OCI-LY3 (cell line): ENCODE measurements around the gene OSTN.

Experiments used
- H2AFZ ChIP-seq: fragments of 200-600, 300-600 bp; shearing (Covaris generic); 2 replicates; pipeline ENCODE4 v1.6.0; 2014; ENCODE audit warnings: antibody characterized with exemption, low read depth, low read length
- H3K27ac ChIP-seq: fragments of 200-600, 300-600 bp; sonication (generic); 2 replicates; pipeline ENCODE4 v1.5.1; 2014; ENCODE audit warnings: mild to moderate bottlenecking, low read length, moderate library complexity, mixed read lengths
- H3K27me3 ChIP-seq: fragments of 200-600, 300-600 bp; sonication (generic); 2 replicates; pipeline ENCODE4 v1.6.1; 2014; ENCODE audit warnings: low read depth, low read length, mixed read lengths
- H3K36me3 ChIP-seq: fragments of 200-600, 300-600 bp; sonication (generic); replicated peaks from 2 replicates; pipeline ENCODE3; 2014; ENCODE audit warnings: low read depth, low read length, mixed read lengths
- H3K4me1 ChIP-seq: fragments of 300-600, 200-600 bp; sonication (generic); 2 replicates; pipeline ENCODE4 v1.6.1; 2014; ENCODE audit warnings: low read length, mixed read lengths
- H3K4me2 ChIP-seq: fragments of 200-600, 300-600 bp; sonication (generic); 2 replicates; pipeline ENCODE4 v1.6.1; 2014; ENCODE audit warnings: low read length, mixed read lengths
- H3K4me3 ChIP-seq: fragments of 300-600, 200-600 bp; sonication (generic); 2 replicates; pipeline ENCODE4 v1.5.1; 2014; ENCODE audit warnings: antibody characterized with exemption, mild to moderate bottlenecking, low read length, moderate library complexity
- H3K79me2 ChIP-seq: fragments of 300-600, 200-600 bp; shearing (Covaris generic); 2 replicates; pipeline ENCODE4 v1.6.1; 2014; ENCODE audit warnings: mild to moderate bottlenecking, low read length, mixed read lengths
- H3K9ac ChIP-seq: fragments of 300-600, 200-600 bp; shearing (Covaris generic); 2 replicates; pipeline ENCODE4 v1.6.0; 2014; ENCODE audit warnings: mild to moderate bottlenecking, low read length, moderate library complexity
- H3K9me3 ChIP-seq: fragments of 200-600, 300-600 bp; shearing (Covaris generic); 2 replicates; pipeline ENCODE4 v1.6.1; 2014; ENCODE audit warnings: low read length, mixed read lengths; ENCODE audit not compliant: insufficient read depth
- H4K20me1 ChIP-seq: fragments of 200-600, 300-600 bp; sonication (generic); 2 replicates; pipeline ENCODE4 v1.6.1; 2016; ENCODE audit warnings: low read length, mixed read lengths; ENCODE audit not compliant: insufficient read depth
- CTCF ChIP-seq: fragments of 200-600, 300-600 bp; sonication (generic); IDR thresholded peaks from 2 replicates; pipeline ENCODE4 v1.5.1; 2014; ENCODE audit warnings: antibody characterized with exemption, low read length, low read depth
- EZH2phosphoT487 ChIP-seq: fragments of 200-600 bp; shearing (Covaris generic); IDR thresholded peaks from 2 replicates; pipeline ENCODE4 v1.6.1; 2018; ENCODE audit warnings: antibody characterized with exemption, mixed run types, low read depth

OSTN gene

GRCh38 chr3:191307341-191307740 is 108.3 kb downstream of the OSTN start:
- Histone ChIP-seq H3K4me1 (peaks cover 7% of the 10 kb centered on the region), H3K79me2 (no peaks in the 10 kb centered on the region), H3K27me3 (no peaks in the 10 kb centered on the region), H2AFZ (no peak overlapping the region), H3K4me3 (no peak overlapping the region), H4K20me1 (no peaks in the 10 kb centered on the region), H3K9me3 (no peaks in the 10 kb centered on the region), H3K36me3 (no peaks in the 10 kb centered on the region), H3K9ac (no peak overlapping the region), H3K27ac (no peak overlapping the region), H3K4me2 (no peak overlapping the region)
- TF ChIP-seq CTCF (no peak), EZH2phosphoT487 (no peak)

GRCh38 chr3:191313296-191313695 is 114.3 kb downstream of the OSTN start:
- Histone ChIP-seq H3K4me2 (no peak overlapping the region), H3K27ac (no peak overlapping the region), H2AFZ (no peak overlapping the region), H3K27me3 (no peaks in the 10 kb centered on the region), H3K9me3 (no peaks in the 10 kb centered on the region), H3K79me2 (no peaks in the 10 kb centered on the region), H3K4me3 (no peak overlapping the region), H3K9ac (no peak overlapping the region), H3K4me1 (no peaks in the 10 kb centered on the region), H4K20me1 (no peaks in the 10 kb centered on the region), H3K36me3 (no peaks in the 10 kb centered on the region)
- TF ChIP-seq CTCF, result no peak
- TF ChIP-seq EZH2phosphoT487, result no peak

- no peak overlapping the region for H3K4me2 ChIP-seq
- no peaks in the 10 kb centered on the region for H3K9me3 ChIP-seq
- no peaks in the 10 kb centered on the region for H3K79me2 ChIP-seq
- H3K4me1 ChIP-seq, result no peaks in the 10 kb centered on the region
- no peaks in the 10 kb centered on the region for H4K20me1 ChIP-seq
- no peaks in the 10 kb centered on the region for H3K27me3 ChIP-seq
- H3K27ac ChIP-seq, result no peak overlapping the region
- no peak overlapping the region for H3K9ac ChIP-seq
- no peaks in the 10 kb centered on the region for H3K36me3 ChIP-seq
- TF ChIP-seq CTCF, result no peak
- no peak for TF ChIP-seq EZH2phosphoT487
- H2AFZ ChIP-seq, result no peak overlapping the region
- H3K4me3 ChIP-seq, result no peak overlapping the region
Measured at GRCh38 chr3:191314109-191314728, 115.2 kb downstream of the OSTN start.
